ENCODE results near the gene SYNGAP1.
A peak's percentile ranks its signal among the peaks of the same experiment; 100 is the strongest.

The SYNGAP1 gene

GRCh38 chr6:33421344-33421643, 1.4 kb downstream of the SYNGAP1 start:
- peaks cover 35% of the 10 kb centered on the region for H3K27me3 ChIP-seq (replicated peaks; ENCODE audit: insufficient read depth, low read length)
- H3K4me1 ChIP-seq (ENCODE audit: low read length), result peaks cover 19% of the 10 kb centered on the region
- H3F3A ChIP-seq (ENCODE audit: insufficient read depth, low read length), result peaks cover 12% of the 10 kb centered on the region
- H3K36me3 ChIP-seq (replicated peaks; ENCODE audit: insufficient read depth, low read length), result no peaks in the 10 kb centered on the region
- H4K20me1 ChIP-seq (ENCODE audit: insufficient read depth, low read length), result no peaks in the 10 kb centered on the region
- no peaks in the 10 kb centered on the region for H3K9me2 ChIP-seq (replicated peaks; ENCODE audit: insufficient read depth, low read length)
- no peak overlapping the region for H2AFZ ChIP-seq (ENCODE audit: low read length)
- no peak overlapping the region for H3K4me2 ChIP-seq (ENCODE audit: low read depth, low read length)
- no peak overlapping the region for H3K9ac ChIP-seq (ENCODE audit: low read length)
- peaks cover 15% of the 10 kb centered on the region for H3K79me2 ChIP-seq (ENCODE audit: low read length)
- H3K27ac ChIP-seq (ENCODE audit: low read length), result no peak overlapping the region
- no peak overlapping the region for H3K4me3 ChIP-seq (ENCODE audit: low read length)
- DNase-seq, result no peak
- no peaks in the 10 kb centered on the region for H3K9me3 ChIP-seq (replicated peaks; ENCODE audit: insufficient read depth, low read length)
- TF ChIP-seq CTCF (IDR thresholded peaks at IDR 0.05; ENCODE audit: low read length), result no peak
- no peak for TF ChIP-seq EZH2 (optimal IDR thresholded peaks at IDR 0.05; ENCODE audit: low read depth, low read length)
- no peak for TF ChIP-seq EZH2phosphoT487 (IDR thresholded peaks at IDR 0.05; ENCODE audit: low read length)

- no peak overlapping the region for H3K4me3 ChIP-seq (ENCODE audit: low read length)
- no peaks in the 10 kb centered on the region for H3K36me3 ChIP-seq (replicated peaks; ENCODE audit: insufficient read depth, low read length)
- H3K79me2 ChIP-seq (ENCODE audit: low read length), result no peaks in the 10 kb centered on the region
- no peak overlapping the region for H2AFZ ChIP-seq (ENCODE audit: low read length)
- TF ChIP-seq EZH2 (optimal IDR thresholded peaks at IDR 0.05; ENCODE audit: low read depth, low read length) (no peak), EZH2phosphoT487 (IDR thresholded peaks at IDR 0.05; ENCODE audit: low read length) (no peak), CTCF (IDR thresholded peaks at IDR 0.05; ENCODE audit: low read length) (no peak)
- peaks cover 20% of the 10 kb centered on the region for H3K4me1 ChIP-seq (ENCODE audit: low read length)
- no peak overlapping the region for H3K27ac ChIP-seq (ENCODE audit: low read length)
- H3K9me2 ChIP-seq (replicated peaks; ENCODE audit: insufficient read depth, low read length), result no peaks in the 10 kb centered on the region
- no peak overlapping the region for H3K9ac ChIP-seq (ENCODE audit: low read length)
- no peaks in the 10 kb centered on the region for H3K9me3 ChIP-seq (replicated peaks; ENCODE audit: insufficient read depth, low read length)
- DNase-seq, result no peak
- no peaks in the 10 kb centered on the region for H4K20me1 ChIP-seq (ENCODE audit: insufficient read depth, low read length)
- no peak overlapping the region for H3K4me2 ChIP-seq (ENCODE audit: low read depth, low read length)
- H3K27me3 ChIP-seq (replicated peaks; ENCODE audit: insufficient read depth, low read length), result peaks cover 35% of the 10 kb centered on the region
- H3F3A ChIP-seq (ENCODE audit: insufficient read depth, low read length), result peaks cover 22% of the 10 kb centered on the region
These were observed 3.9 kb downstream of the SYNGAP1 start for GRCh38 chr6:33423777-33424176.

- Histone ChIP-seq H4K20me1 (ENCODE audit: insufficient read depth, low read length) (no peaks in the 10 kb centered on the region), H3K4me3 (ENCODE audit: low read length) (peak overlapping the region; percentile 80), H2AFZ (ENCODE audit: low read length) (peak overlapping the region; percentile 64), H3K9me3 (replicated peaks; ENCODE audit: insufficient read depth, low read length) (no peaks in the 10 kb centered on the region), H3K36me3 (replicated peaks; ENCODE audit: insufficient read depth, low read length) (no peaks in the 10 kb centered on the region), H3F3A (ENCODE audit: insufficient read depth, low read length) (peaks cover 28% of the 10 kb centered on the region), H3K27me3 (replicated peaks; ENCODE audit: insufficient read depth, low read length) (peaks cover 35% of the 10 kb centered on the region), H3K9ac (ENCODE audit: low read length) (peak overlapping the region; percentile 61), H3K9me2 (replicated peaks; ENCODE audit: insufficient read depth, low read length) (no peaks in the 10 kb centered on the region), H3K27ac (ENCODE audit: low read length) (peak overlapping the region; percentile 52; the same call in 1 of the 2 replicates), H3K79me2 (ENCODE audit: low read length) (no peaks in the 10 kb centered on the region), H3K4me1 (ENCODE audit: low read length) (peaks cover 15% of the 10 kb centered on the region), H3K4me2 (ENCODE audit: low read depth, low read length) (peak overlapping the region; percentile 87)
- TF ChIP-seq EZH2phosphoT487 (IDR thresholded peaks at IDR 0.05; ENCODE audit: low read length), result no peak
- no peak for TF ChIP-seq CTCF (IDR thresholded peaks at IDR 0.05; ENCODE audit: low read length)
- TF ChIP-seq EZH2 (optimal IDR thresholded peaks at IDR 0.05; ENCODE audit: low read depth, low read length), result no peak
- no peak for DNase-seq
These were observed 5.2 kb downstream of the SYNGAP1 start for GRCh38 chr6:33424855-33425667.

All from MM.1S (cell line).